Colon (tissue), 2 donors: ENCODE data around the gene ZCCHC18.
"Not testable (repeated sequence)": the region's sequence is repeated elsewhere in the genome, so short reads cannot be mapped to it uniquely, and the experiment has no call there.

Experiments used
- FAIRE-seq: peaks from 2 replicates; lab custom pipeline; 2012; peaks lifted over from hg19 to GRCh38; lab: Jason Lieb, UNC
- donor health status: control.
- donor health status: control.

The ZCCHC18 gene

DNA sequence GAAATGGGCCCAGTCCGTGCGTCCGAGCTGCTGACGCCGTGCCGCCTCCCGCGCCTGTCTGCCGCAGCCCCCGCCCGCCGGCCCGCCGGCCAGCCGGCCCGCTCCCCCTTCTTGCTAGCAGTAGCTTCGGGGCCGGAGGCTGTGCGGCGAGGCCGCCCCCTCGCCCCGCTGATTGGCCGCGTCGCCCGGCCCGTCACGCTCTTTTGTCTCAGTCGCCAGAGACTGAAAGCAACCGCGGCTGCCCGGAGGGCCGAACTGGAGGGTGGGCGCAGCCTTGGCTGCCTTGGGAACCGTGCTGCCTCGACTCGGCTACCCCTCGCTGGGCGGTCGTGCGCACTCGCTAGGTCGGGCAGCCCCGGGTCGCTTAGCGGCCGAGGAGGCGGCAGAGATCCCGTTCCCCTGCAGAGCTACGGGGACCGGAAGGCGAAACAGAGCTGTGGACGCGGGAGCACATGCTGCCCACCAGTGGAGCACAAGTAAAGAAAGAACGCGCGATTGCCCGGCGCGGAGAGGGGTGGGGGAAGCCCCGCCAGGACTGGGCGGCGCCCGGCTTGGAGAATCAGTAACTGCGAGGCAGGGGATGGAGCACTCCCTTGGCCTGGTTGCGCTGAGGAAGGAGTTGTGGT is at the start of gene ZCCHC18:
ZCCHC18 (plus strand) TSS at position 198 of the 626 bp plus-strand sequence. CDS start 1,589 bp downstream, outside the sequence.
- FAIRE-seq = no peak

DNA sequence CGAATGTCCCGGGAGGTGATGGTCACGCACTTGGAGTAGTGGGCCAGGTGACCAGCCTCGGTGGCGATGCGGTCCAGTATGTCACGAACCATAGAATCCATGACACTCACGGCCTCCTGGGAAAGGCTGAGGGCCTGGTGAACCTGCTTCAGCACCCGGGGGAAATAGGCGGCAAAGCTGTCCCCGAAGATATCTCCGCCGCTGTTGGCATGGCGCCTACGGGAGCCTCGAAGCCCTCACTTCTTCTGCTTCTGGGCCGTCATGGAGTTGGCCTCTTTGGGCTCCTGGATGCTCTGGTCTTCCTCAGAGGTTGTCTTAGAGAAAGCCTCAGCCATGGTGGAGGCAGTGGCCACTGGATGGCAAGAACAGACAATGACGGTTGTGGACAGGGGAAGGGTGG is 49.7 kb upstream of the ZCCHC18 start:
- not testable (repeated sequence) for FAIRE-seq

DNA sequence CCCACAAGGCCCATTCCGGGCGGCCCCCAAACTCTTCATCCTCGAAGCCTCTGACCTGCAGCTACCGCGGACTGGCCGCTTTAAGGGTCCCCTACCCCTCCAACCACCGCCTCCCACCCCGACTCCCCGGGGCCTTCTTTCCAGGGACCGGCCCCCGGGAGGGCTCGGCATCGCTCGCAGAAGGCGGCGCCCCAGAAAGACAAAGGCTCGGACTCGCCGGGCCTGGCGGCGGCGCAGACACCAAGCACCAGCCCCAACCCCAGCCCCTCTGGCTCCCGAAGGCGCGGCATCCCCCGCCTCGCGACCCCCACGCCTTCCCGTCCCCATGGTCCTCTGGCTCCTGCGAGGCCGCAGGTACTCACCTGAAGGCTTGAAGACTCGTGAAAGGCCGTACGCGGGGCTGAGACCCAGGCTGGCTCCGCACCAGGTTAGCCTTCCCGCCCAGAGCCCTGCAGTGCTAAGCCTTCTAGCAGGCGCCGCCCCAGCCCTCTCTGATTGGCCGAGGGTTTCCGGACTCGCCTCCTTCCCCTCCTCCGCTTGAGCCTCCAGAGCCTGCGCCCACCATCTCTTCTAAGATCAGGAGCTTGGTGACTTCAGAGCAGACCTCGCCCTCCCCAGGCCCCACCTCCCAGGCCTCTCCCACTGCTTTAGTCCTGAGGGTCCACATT is 36.4 kb upstream of the ZCCHC18 start, which contains the start of gene TMSB15C:
TMSB15C (minus strand) TSS at position 459 of the 668 bp plus-strand sequence.
- FAIRE-seq = not testable (repeated sequence)

DNA sequence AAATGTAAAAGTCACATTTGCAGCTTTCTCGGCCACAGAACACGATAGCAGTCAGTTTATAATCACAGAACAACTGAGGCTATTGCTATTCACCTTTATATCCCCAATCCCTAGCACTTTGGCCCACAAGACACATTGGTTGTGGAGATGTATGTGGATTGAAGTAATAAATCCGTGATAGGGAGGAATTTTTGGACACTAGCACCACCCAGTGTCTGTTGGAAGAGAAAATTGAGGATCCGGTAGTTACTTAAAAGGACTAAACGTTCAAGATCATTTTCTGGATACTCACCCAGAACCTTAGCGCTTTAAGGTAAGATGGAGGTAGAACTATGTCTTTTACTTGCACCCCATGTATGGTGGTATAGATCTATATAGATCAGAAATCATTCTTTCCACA is 34.5 kb upstream of the ZCCHC18 start:
- not testable (repeated sequence) for FAIRE-seq

DNA sequence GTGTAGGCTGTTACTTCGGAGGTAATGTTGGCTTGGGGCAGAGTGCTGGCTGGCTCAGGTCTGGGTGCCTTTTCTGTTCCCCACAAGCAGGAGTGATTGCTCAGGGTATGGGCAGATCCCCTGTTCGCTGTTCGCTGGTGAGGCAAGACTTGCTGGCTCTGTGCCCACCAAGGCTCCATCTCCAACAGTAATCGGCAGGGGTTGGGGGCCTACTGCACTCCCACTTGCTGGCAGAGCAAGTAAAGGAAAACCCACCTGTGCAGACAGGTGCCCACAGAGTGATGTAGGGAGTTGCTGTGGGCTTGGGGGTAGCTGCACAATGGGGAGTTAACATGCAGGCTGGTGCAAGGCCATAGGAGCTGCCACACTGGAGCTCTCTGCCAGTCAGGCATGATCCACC is 28.3 kb upstream of the ZCCHC18 start:
- no peak for FAIRE-seq

DNA sequence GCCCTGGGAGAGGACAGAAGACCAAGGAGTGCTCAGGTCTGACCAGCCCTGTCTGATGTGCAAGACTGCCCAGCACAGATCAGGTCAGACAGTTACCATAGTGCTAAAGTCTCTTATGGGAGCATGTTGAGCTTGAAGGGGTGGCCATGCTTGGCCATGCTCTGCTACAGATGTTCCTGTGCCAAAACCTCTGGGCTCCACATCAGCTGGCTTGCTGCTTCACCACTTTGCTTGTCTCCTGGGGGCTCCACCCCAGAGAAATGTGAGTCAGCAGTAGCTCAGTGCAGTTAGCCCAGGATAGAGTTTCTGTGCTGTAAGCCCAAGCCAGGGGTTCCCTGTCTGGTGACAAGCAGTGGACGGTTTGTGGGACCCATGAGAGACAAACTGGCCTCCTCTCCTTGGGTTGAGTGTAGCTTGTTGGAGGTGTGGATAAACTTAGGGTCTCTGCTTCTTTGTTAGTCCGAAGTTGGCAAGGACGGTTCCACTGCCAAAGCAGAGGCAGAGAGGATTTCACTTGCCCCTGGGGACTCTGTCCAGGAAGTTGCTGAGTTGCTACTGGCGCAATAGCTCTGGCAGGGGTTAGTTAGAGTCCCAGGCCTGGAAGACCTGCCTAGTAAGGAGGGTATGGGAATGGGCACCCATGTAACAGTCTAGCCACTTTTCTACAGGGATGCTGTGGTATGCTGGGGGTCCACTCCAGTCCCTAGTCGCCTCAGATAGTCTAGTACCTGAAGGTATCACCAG is 27.6 kb upstream of the ZCCHC18 start:
- no peak for FAIRE-seq

DNA sequence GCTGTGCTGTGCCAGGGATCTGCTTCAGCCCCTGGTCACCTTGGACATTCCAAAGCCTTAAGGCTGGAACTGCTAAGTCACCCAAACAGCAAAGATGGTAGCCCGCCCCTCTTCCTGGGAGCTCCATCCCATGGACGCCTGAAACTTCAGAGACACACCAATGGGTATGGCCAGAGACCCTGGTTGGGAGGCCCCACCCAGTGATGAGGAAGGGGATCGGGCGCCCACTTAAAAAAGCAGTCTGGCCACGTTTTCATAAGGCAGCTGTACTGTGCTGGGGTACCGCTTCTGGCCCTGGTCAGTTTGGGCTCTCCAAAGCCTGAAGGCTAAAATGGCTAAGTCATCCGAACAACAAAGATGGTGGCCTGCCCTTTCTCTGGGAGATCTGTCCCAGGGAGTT is 26.8 kb upstream of the ZCCHC18 start:
- no peak for FAIRE-seq

DNA sequence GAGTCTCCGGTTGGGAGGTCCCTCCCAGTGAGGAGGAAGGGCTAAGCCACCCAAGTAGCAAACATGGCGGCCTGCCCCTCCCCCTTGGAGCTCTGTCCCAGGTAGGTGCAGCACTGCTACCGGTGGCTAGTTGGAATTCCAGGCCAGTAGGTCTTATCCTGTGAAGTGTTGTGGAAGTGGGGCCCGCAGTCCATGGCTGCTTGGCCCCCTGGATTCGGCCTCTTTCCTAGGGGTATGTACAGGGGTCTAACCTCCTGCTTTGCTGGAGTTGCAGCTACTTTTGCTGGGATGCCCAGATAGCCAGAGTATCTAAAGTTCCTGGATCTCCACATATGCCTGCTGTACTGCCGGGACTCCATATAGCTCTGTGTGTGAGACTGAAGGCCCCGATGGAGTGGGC is 26.4 kb upstream of the ZCCHC18 start:
- no peak for FAIRE-seq

DNA sequence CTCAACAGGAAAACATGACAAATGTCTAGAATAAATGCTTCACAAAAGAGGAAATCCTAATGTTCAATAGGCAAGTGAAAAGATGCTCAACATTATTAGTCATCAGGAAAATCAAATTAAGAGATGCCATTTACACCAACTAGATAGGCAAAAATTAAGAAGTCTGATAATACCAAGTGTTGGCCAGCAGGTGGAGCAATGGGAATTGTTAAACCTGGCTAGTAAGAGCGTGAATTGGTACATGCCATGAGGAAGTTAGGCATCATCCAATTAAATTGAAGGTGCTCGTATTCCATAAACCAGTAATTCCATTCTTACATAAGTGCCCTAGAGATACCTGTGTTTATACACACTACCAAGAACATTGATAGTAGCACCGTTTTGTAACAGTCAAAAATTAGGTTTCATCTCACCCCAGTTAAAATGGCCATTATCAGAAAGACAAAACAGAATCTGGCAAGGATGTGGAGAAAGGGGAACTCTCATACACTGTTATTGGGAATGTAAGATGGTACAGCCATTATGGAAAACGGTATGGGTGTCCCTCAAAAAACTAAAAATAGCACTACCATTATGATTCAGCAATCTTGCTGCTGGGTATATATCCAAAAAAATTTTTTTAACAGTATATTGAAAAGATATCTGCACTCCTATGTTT is 14.0 kb upstream of the ZCCHC18 start:
- FAIRE-seq = peak; percentile 98

DNA sequence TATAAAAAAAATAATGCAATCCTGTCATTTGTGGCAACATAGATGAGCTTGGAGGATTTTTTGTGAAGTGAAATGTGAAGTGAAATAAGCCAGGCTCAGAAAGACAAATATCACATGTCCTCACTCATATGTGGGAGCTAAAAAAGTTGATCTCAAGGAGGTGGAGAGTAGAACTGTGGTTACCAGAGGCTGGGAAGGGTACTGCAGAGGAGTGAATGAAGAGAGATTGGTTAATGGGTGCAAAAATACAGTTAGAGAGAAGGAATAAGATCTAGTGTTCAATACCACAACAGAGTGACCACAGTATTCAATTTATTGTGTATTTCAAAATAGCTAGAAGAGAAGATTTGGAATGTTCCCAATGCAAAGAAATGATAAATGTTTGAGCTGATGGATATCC is 13.4 kb upstream of the ZCCHC18 start:
- FAIRE-seq = no peak

DNA sequence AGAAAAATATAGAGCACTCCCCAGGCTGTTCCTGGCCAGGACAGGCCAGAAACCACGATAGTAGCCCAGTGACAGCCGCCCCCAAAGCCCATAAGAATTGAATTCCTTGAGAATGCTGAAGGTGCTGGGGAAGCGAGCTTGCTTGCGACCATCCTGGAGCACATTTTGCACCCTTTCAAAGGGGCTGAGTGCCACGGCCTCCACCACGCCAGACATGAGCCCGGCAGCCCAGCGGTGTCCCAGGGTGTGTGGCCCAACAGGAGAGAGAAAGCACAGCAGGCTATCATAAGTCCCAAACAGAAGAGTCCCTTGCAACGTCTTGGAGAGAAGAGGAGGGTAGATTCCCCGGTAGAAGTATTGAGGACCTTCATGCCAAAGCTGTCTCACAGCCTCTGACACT is 7.6 kb upstream of the ZCCHC18 start:
- no peak for FAIRE-seq

DNA sequence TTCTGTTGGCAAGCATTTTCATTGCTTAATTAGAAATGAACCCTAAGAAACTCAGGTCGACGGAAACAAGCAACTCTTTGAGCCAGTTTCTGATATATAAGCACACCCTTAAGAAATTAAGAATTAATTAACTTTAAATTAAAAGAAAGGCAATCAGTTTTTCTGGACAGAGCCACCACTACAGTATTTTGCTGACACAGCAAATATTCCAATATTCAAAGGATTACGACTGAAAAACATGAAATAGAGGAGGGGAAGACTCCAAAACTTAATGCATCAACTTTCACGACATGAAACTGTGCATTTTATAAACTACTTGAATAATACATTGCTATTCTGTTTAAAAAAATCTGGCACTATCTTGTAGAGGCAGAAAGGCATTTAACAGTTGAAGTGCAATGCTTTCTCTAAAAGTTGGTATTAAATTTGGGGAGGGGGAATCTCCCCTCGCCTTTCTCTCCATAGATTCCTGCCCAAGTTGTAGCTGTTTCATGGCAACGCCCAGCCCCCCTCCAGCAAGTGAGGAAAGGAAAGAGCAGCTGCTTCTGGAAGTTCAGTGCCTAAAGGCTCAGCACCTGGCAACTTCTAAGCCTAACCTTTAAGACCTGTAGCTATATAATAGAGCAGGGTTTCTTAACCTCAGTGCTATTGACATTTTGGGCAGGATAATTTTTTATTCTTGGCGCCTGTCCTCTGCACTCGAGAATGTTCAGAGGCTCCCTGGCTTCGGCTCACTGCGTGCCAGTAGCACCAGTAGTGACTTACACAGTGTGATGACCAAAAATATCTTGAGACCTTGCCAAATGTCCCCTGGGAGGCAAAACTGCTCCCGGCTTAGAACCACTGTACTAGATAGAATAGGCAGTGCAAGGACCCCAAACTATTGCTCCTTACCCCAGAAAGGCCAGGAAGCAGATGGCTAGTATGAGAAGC is 6.7 kb upstream of the ZCCHC18 start:
- peak; percentile 82 for FAIRE-seq

DNA sequence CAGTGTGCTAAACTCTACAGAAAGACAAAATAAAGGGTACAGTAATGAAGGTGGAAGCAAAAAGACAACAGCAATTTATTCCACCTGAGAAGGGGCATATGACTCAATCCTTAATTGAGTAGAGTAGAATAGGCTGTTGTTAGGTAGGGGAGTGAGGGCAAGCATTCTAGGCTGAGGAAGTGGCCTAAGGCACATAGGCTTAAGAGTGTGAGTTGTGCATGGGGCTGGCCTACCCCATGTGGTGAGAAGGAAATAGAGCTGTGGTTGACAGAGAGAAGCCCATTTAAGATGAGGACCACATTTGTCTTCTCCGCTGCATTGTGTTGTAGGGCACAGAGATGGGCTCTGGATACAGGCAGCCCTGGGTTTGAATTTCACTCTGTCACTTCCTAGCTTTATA is 3.4 kb upstream of the ZCCHC18 start:
- FAIRE-seq = no peak

DNA sequence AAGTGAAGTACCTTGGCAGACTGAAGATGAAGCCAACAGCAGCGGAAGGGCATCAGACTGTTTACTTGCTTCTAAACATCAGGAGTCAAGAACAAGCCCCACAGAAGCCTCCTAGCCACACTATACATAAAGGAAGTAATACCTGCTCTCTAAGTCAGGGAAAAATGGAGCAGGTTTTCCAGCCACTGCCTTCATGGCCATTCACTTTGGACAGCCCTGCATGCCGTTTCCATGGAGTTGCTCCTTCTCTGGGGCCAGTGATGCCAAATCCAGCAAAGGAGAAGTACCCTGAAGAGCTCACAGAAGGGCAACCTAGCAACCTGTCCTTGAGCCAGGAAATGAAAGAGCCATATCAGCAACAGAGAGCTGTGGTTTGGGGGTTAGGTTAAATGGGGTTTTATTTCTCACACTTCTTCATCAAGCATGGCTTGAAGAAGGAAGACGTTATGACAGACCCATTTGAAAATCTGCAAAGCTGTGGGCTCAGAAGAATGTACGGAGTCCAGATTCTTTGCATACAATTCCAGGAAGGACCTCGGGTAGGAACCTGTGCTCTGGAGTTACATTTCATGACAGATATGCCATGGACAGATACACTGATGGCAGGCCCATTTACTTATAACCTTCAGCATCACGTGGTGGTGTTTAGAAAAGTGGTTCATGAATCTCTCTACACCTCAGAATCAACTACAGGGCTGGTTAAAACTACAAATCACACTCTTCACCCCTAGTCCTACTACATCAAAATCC is 1.7 kb upstream of the ZCCHC18 start:
- FAIRE-seq = not testable (repeated sequence)

DNA sequence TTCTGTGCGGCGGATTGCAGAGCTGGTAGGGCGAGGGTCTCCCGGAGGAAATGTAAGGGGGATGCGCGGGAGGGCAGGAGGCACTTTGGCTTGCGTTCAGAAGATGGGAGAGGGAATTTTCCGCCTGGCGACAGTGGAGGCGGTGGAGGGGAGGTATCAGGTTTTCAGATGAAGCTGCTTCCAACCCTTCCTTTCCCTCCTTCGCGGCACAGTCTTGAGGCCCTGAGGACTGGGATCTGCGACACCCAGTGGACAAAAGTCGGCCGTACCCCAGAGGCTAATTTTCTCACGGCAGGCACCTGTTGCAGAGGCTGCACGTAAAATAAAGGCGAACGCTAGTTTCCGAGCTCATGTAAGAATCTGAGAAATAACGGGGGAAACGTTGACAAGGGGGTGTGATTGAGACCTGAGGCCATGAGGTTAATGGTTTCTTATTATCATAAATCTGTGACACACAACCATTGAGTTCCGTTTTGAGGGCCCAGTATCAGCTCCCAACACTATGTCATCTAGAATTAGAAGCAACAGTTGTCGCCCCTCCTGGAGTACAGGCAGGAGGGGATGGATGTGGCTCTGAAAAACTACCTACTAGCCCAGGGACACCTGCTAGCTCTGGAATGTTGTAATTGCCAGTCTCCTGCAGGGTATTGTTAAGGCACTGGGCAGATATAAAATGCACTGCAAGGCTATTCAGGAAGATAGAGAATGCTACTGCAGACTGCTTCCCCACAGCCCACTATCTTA is 1.1 kb downstream of the ZCCHC18 start:
- FAIRE-seq = no peak

DNA sequence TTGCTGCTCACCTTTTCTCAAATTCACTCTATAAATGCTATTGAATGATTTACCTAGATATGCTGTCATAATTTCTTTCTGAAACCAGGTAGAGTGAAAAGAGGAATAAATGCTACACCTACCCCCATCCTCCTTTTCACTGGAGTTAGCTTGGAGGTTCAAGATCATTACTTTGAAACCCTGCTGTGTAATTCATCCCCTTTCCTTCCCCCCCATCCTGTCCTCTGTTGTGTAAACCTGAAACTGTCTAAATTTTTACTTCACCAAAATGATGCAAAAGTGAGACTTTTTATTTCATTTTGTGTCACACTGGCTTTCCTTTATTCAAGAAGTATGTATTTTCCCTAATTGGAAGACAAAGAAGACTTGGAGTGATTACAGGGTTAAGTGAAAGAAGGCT is 5.4 kb downstream of the ZCCHC18 start:
- FAIRE-seq = peak; percentile 53

DNA sequence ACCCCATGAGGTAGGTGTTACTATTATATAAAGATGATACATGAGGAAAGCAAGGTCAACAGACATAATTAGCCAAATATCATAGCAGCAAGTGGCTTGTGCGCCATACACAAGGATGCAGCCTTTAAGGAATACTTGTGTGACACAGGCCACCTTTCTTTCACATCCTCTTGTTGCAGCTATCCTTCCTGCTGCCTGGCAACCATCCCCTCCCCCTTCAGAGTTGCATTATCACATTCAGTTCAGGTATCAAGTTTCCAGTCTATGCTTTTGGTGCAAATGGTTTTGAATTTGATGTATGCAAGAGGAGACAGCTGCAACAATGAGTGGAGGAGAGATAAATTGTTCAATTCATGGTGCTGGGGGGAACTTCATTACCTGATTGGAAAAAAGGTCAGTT is 6.4 kb downstream of the ZCCHC18 start:
- no peak for FAIRE-seq

DNA sequence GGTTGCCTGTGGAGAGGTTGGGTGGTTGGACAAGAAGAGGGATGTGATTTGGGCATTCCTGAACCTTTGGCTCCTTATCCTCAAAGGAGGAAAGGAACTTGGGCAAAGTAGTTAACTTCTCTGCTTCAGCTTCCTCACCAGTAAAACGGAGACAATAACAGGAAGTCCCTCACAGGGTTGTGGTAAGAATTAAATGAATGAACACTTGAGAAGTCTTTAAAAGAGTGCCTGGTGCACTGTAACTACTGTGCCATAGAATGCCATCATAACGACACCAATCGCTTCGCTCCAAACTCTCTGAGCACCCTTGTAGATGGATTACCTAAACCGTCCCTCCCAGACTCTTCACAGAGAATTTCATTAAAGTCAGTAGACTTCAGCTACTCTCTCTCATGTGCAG is 10.5 kb downstream of the ZCCHC18 start:
- no peak for FAIRE-seq

DNA sequence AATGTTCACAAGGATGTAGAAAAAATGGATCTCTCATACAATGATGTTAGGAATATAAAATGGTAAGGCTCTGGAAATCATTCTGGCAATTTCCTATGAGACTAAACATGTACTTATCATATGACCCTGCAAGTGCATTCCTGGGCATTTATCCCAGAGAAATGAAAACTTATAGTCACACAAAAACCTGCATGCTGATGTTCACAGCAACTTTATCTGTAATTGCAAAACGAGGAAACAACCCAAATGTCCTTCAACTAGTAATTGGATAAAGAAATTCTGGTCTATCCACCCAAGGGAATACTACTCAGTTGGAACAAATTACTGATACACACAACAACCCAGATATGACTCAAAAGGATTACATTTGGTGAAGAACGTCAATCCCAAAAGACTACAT is 14.5 kb downstream of the ZCCHC18 start:
- no peak for FAIRE-seq

DNA sequence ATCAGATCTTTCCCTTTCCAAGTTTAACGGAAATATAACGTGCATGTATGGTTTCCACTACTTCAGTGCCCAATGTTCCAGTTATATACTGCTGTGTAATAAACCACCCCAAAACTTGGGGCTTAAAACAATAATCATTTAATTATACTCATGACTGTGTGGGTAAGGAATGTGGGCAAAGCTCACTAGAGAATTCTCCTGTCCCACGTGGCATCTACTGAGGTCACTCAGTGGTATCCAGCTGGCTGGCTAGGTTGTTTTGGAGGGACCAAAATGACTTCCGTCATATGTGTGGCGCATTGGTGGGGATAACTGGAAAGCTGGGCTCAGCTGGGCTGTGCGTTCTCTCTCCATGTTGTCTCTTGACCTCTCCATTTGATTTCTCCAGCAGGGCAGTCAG is 18.5 kb downstream of the ZCCHC18 start:
- FAIRE-seq = no peak
